ENCODE results near the gene S100Z.
"Not testable (repeated sequence)": the region's sequence is repeated elsewhere in the genome, so short reads cannot be mapped to it uniquely, and the experiment has no call there.

S100Z gene

GRCh38 chr5:76888733-76889300 lies 39.0 kb downstream of the S100Z start:
- DNase-seq: no peak

- DNase-seq: no peak
These were observed 43.5 kb downstream of the S100Z start for GRCh38 chr5:76893294-76893693.

- no peak for DNase-seq
These were observed 46.4 kb downstream of the S100Z start for GRCh38 chr5:76896196-76896595.

- DNase-seq: no peak
These were observed 51.7 kb downstream of the S100Z start for GRCh38 chr5:76901522-76901921.

- DNase-seq: no peak
These were observed 58.4 kb downstream of the S100Z start for GRCh38 chr5:76908166-76908565.

GRCh38 chr5:76910344-76910933 lies 60.6 kb downstream of the S100Z start:
- DNase-seq: not testable (repeated sequence)

GRCh38 chr5:76914671-76915070 lies 64.9 kb downstream of the S100Z start:
- DNase-seq: not testable (repeated sequence)

- DNase-seq: no peak
These were observed 68.7 kb downstream of the S100Z start for GRCh38 chr5:76918539-76918938.

GRCh38 chr5:76920491-76920890 lies 70.7 kb downstream of the S100Z start:
- no peak for DNase-seq

GRCh38 chr5:76926329-76927105 lies 76.7 kb downstream of the S100Z start:
- DNase-seq: no peak

- no peak for DNase-seq
These were observed 78.1 kb downstream of the S100Z start for GRCh38 chr5:76927961-76928360.

- DNase-seq: no peak
These were observed 80.3 kb downstream of the S100Z start for GRCh38 chr5:76930083-76930482.

- no peak for DNase-seq
These were observed 88.4 kb downstream of the S100Z start for GRCh38 chr5:76938177-76938576.

- no peak for DNase-seq
These were observed 91.2 kb downstream of the S100Z start for GRCh38 chr5:76941000-76941399.

- no peak for DNase-seq
These were observed 91.6 kb downstream of the S100Z start for GRCh38 chr5:76941442-76941841.

GRCh38 chr5:76942581-76942980 lies 92.8 kb downstream of the S100Z start:
- no peak for DNase-seq

GRCh38 chr5:76943006-76943405 lies 93.2 kb downstream of the S100Z start:
- no peak for DNase-seq

GRCh38 chr5:76944638-76945037 lies 94.8 kb downstream of the S100Z start:
- DNase-seq: no peak

- DNase-seq: not testable (repeated sequence)
These were observed 95.4 kb downstream of the S100Z start for GRCh38 chr5:76945238-76945637.

- no peak for DNase-seq
These were observed 96.3 kb downstream of the S100Z start for GRCh38 chr5:76946090-76946489.

GRCh38 chr5:76947082-76947503 lies 97.3 kb downstream of the S100Z start:
- no peak for DNase-seq

GRCh38 chr5:76952795-76953536 lies 103.2 kb downstream of the S100Z start, which contains the start of gene CRHBP:
Gene CRHBP, plus strand, starts transcription at chr5:76953045. Its CDS starts 90 bp downstream, at chr5:76953135.
- no peak for DNase-seq
